ENCODE measurements around the gene CCDC60.

DNA sequence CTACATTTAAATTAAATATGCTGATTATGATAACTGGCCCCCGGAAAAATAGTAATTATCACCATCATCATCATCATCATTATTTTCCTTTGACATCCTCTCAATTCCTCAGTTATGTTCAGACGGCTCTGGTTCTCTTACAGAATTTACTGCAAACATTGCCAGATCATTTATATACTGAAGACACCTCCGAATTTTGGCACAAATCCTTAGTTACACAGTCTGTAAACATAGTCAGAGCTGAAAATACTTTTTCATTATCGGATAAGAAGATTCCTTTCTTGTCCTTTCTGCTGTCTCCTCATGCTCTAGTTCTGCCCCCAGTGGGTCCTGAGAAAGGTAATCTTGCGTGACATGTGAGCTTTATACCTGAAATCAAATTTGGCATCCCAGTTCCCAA, 40.3 kb upstream of the CCDC60 start:
- TF ChIP-seq, protein P1, sequence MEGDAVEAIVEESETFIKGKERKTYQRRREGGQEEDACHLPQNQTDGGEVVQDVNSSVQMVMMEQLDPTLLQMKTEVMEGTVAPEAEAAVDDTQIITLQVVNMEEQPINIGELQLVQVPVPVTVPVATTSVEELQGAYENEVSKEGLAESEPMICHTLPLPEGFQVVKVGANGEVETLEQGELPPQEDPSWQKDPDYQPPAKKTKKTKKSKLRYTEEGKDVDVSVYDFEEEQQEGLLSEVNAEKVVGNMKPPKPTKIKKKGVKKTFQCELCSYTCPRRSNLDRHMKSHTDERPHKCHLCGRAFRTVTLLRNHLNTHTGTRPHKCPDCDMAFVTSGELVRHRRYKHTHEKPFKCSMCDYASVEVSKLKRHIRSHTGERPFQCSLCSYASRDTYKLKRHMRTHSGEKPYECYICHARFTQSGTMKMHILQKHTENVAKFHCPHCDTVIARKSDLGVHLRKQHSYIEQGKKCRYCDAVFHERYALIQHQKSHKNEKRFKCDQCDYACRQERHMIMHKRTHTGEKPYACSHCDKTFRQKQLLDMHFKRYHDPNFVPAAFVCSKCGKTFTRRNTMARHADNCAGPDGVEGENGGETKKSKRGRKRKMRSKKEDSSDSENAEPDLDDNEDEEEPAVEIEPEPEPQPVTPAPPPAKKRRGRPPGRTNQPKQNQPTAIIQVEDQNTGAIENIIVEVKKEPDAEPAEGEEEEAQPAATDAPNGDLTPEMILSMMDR (IDR thresholded peaks at IDR 0.05; ENCODE audit: insufficient read depth, low read length), result no peak
- no peak for TF ChIP-seq POLR2AphosphoS5 (IDR thresholded peaks at IDR 0.05; ENCODE audit: low read depth)
- TF ChIP-seq GABPA (IDR thresholded peaks at IDR 0.05; ENCODE audit: low read depth), result no peak
- no peak for TF ChIP-seq REST (IDR thresholded peaks at IDR 0.05; ENCODE audit: insufficient replicate concordance, low read depth)
